LHCN-M2 (cell line): ENCODE results near the gene ATP2C2. TPM values are rescaled to one million over a fixed set of nuclear protein-coding genes. Genes with fewer than 3 reads are reported as not detected.
"Not testable (repeated sequence)": the region's sequence is repeated elsewhere in the genome, so short reads cannot be mapped to it uniquely, and the experiment has no call there.

Experiments
- DNase-seq: peaks from one replicate; pipeline ENCODE4 v3.0.0-alpha.2; 2012; ENCODE audit warnings: low read depth
- total RNA-seq: library from RNA; depleted of rRNA; stranded (reverse); fragments of >200 nt; gene quantifications from 2 replicates; pipeline ENCODE4 v1.2.3, GENCODE V29; 2014

Gene ATP2C2
- total RNA-seq, 1 experiment from 2014 or later, result not detected

- no peak for DNase-seq
Observed at GRCh38 chr16:84392031-84392360, 23.7 kb downstream of the ATP2C2 start.

DNA sequence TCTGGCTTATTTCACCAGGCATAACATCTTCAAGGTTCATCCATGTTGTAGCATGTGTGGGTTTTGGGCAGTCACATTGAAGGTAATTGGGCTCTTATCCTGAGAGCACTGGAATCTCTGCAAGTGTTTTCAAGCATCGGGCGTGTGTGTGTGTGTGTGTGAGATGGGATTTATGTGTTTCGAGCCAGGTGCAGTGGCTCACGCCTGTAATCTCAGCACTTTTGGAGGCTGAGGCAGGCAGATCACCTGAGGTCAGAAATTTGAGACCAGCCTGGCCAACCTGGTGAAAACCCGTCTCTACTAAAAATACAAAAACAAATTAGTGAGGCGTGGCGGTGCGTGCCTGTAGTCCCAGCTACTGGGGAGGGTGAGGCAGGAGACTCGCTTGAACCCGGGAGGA lies 27.7 kb downstream of the ATP2C2 start:
- DNase-seq, result not testable (repeated sequence)

DNA sequence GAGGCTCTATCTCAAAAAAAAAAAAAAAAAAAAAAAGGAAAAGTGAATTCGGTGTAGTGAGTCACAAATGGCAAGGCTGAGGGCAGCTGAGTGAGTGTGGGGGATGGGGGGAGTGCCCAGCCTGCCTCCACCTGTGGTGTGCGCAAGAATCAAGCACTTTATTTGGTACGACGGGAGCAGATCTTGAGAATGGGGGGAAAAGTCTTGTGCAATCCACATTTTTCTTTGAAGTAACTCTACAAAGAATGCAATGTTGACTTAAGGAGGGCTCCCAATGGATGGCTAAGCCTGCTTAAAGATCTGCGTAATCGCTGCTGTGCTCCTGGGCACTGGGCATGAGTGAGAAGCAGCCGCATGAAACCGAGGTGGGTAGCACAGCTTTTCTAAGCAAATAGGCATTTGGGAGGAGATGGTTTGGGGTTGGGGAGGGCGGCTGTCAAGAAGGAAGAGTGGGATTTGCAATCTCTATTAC lies 28.2 kb downstream of the ATP2C2 start:
- peak; percentile 23 for DNase-seq

- no peak for DNase-seq
Observed at GRCh38 chr16:84397090-84397489, 28.8 kb downstream of the ATP2C2 start.

GRCh38 chr16:84398701-84399100 lies 30.4 kb downstream of the ATP2C2 start:
- no peak for DNase-seq

- not testable (repeated sequence) for DNase-seq
Observed at GRCh38 chr16:84399912-84400311, 31.6 kb downstream of the ATP2C2 start.

DNA sequence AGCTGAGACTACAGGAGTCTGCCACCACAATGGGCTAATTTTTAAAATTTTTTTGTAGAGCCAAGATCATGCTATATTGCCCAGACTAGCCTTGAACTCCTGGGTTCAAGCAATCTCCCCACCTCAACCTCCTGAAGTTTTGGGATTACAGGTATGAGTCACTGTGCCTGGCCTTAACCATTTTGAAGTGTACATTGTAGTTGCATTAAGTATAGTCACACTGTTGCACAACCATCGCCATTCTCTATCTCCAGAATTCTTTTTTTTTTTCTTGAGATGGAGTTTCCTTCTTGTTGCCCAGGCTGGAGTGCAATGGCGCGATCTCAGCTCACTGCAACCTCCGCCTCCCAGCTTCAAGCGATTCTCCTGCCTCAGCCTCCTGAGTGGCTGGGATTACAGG lies 35.1 kb downstream of the ATP2C2 start:
- not testable (repeated sequence) for DNase-seq

- no peak for DNase-seq
Observed at GRCh38 chr16:84404324-84404723, 36.0 kb downstream of the ATP2C2 start.

- no peak for DNase-seq
Observed at GRCh38 chr16:84404936-84405639, 36.8 kb downstream of the ATP2C2 start.

- DNase-seq, result no peak
Observed at GRCh38 chr16:84406006-84406963, 37.9 kb downstream of the ATP2C2 start.

GRCh38 chr16:84407588-84408313 lies 39.4 kb downstream of the ATP2C2 start:
- DNase-seq, result no peak

GRCh38 chr16:84408314-84408690 lies 40.0 kb downstream of the ATP2C2 start:
- DNase-seq, result no peak

- no peak for DNase-seq
Observed at GRCh38 chr16:84408856-84409255, 40.5 kb downstream of the ATP2C2 start.

DNA sequence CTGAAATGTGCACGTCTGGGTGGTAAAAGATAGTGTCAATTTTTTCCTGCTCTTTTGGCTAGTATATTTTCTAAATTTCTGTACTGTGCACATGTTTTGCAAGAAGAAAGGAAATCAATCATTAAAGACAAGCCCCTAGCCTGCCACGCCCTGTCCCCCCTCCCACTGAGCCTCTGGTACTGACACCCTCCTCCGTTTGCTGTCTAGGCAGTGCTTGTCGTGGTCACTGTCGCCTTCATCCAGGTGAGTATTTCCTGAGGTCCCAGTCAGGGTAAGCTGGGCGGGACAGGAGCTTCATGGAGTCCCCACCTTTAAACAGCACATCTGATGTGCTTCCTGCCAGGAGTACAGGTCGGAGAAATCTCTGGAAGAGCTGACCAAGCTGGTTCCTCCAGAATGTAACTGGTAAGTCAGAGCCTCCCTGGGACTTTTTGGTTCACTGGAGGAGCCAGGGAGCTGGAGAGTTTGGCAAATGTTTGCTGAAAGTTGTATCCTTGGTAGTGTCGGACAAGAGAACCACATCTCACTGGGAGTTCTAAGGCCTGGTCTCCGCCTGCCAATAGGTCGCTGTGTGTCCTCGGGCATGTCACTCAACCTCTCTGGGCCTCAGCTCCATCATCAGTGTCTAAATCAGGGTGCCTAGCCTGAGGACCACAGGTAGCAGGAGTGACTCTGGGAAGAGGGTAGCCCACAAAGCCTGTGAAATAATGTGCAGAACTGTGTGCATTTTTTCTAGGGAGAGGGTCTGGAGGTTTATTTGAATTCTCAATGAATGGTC lies 42.2 kb downstream of the ATP2C2 start:
- DNase-seq, result no peak

GRCh38 chr16:84411768-84412167 lies 43.4 kb downstream of the ATP2C2 start:
- DNase-seq, result no peak

GRCh38 chr16:84412262-84412661 lies 43.9 kb downstream of the ATP2C2 start:
- DNase-seq, result no peak

DNA sequence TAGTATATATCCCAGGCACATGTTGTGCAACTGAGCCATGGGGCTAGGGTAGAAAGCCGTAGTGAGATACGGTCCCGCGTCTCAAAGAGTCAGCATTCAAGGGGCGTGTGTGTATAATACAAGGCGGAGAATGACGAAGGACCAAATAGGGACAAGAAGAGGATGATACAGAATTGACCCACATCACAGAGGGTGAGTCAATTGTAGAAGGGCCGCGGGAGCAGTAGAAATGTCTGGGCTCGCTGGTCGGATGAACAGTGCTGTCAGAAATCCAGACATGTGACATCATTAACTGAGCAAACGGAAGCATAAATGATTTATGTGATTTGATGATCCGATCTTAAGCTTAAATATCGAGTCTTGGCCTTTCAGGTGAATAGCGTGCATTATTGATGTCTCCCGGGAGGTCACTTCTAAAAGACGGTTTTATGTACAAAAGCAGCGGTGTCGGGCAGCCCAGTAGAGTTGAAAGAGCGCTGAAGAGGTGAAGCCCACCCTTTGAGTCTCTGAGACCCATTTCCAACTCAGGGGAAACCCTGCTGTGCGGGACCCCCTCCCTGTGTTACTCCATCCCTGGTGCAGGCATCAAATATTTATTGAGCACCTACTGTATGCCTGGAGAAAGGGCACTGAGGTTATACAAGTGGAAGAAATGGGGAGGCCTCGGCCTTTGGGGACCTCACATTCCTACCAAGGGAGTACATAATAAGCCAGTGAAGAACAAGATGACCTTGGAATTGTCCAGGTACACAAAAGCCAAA lies 45.1 kb downstream of the ATP2C2 start:
- no peak for DNase-seq

DNA sequence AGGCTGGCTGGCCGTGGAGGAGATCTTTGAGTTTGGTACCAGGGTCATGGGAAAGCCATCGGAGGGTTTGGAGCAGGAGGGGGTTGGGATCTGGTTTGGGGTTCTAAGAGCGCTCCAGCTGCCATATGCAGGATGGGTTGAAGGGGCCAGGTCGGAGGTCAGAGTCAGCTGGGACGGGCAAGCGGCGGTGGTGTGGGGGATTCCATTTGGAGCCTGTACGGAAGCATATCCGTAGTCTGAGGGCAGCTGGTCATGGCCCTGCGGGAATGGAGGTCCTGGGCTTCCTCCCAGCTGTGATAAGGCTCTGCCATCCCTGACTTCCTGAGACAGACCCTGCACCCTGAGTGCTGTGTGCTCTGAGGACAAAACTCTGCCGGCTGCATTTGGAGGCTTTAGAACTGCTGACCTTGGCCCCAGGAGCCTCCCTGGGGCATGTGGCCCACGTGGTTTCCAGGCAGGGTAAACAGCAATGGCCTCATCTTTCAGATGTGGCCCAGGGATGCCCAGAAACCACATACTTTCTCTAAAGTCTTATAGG lies 46.5 kb downstream of the ATP2C2 start:
- no peak for DNase-seq

DNA sequence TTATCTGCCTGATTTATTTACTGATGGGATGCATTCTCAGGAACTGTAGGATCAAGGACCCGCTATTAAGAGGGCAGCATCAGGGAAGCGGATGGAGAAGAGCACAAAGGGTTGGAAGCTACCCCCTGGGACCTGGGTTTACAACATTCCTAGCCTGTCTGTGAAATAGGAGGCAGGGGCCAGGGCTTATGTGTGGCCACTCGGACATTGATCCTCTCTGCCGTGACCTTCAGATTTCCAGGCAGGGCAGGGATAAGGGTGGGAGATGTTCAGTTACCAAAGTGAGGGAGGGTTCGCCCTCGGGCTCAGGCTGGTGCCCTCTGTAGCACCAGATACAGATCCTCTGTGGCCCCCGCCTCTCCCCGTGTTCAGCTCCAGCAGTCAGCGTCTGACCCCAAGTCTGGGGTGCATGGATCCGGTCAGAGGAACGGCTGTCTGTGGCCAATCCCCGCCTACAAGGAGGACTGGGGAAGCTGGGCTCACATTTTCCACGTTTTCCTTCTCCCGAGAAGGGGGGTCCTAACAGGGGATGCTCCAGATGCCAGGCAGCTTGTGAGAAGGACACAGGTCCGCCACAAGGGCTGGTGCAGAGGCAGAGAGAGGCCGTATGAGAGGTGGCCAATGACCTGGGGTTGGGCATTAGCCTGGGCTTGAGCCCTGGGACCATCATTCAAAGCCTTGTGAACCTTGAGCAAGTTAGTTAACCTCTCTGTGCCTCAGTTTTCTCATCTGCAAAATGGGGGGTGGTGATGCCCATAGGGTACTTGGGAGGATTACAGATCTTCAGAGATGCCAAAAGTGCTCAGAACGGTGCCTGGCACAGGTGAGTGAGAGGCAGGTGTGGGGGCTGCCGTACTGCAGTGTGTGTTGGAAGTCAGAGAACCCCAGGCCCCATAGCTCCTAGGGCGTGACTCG lies 48.3 kb downstream of the ATP2C2 start:
- DNase-seq, result no peak
